CD4-positive, alpha-beta memory T cell (primary cell): ENCODE measurements around the gene PIP5K1C. TPM values are rescaled to one million over a fixed set of nuclear protein-coding genes. Genes with fewer than 3 reads are reported as not detected.

Experiments used
- CTCF ChIA-PET: fragments of 350-600 bp; sonication (Branson Sonifier 250); formaldehyde crosslinking; loops from one replicate; lab custom pipeline; 2021; ENCODE audit warnings: inconsistent platforms; ENCODE audit not compliant: partially characterized antibody; lab: Charles Lee
- POLR2A ChIA-PET: fragments of 350-600 bp; sonication (Branson Sonifier 250); formaldehyde crosslinking; loops from one replicate; lab custom pipeline; 2021; ENCODE audit not compliant: partially characterized antibody; lab: Charles Lee
- DNase-seq, 5 donors: peaks; one replicate each; pipeline versions ENCODE4 v3.0.0 to v3.0.0-alpha.2; 2020 to 2022; ENCODE audit warnings: mixed read lengths in 1 of 5
- H3K27ac ChIP-seq: one replicate; pipeline ENCODE4 v1.7.0; 2013; ENCODE audit warnings: low read depth, low read length
- H3K27me3 ChIP-seq: 2 replicates; pipeline ENCODE4 v1.7.0; 2013; ENCODE audit warnings: mild to moderate bottlenecking, low read length, moderate library complexity; ENCODE audit not compliant: insufficient read depth
- H3K36me3 ChIP-seq: 2 replicates; pipeline ENCODE4 v1.7.0; 2013; ENCODE audit warnings: mild to moderate bottlenecking, low read length, moderate library complexity; ENCODE audit not compliant: insufficient read depth
- H3K4me1 ChIP-seq: 2 replicates; pipeline ENCODE4 v1.7.0; 2013; ENCODE audit warnings: mild to moderate bottlenecking, low read length, moderate library complexity; ENCODE audit not compliant: insufficient read depth
- H3K4me3 ChIP-seq, 2 donors: one replicate each; pipeline ENCODE4 v1.7.0; 2013; ENCODE audit warnings: low read length in 2 of 2, mild to moderate bottlenecking in 1 of 2
- H3K9me3 ChIP-seq, 2 donors: one replicate each; pipeline ENCODE4 v1.7.0; 2013; ENCODE audit warnings: low read length in 2 of 2, control low read depth in 1 of 2; ENCODE audit not compliant: control insufficient read depth in 1 of 2
- H3K27ac Mint-ChIP-seq, 7 donors: one replicate each; pipeline ENCODE4 v1.8.0; 2020 to 2021; ENCODE audit warnings: mixed read lengths in 7 of 7, mild to moderate bottlenecking in 6 of 7, inconsistent platforms in 3 of 7, moderate library complexity in 3 of 7
- H3K27me3 Mint-ChIP-seq, 2 donors: one replicate each; pipeline ENCODE4 v1.8.0; 2020 to 2021; ENCODE audit warnings: mixed read lengths in 2 of 2
- H3K36me3 Mint-ChIP-seq, 2 donors: one replicate each; pipeline ENCODE4 v1.8.0; 2020 to 2021; ENCODE audit warnings: mixed read lengths in 2 of 2, inconsistent platforms in 1 of 2, mild to moderate bottlenecking in 1 of 2
- H3K4me1 Mint-ChIP-seq, 4 donors: one replicate each; pipeline ENCODE4 v1.8.0; 2020 to 2021; ENCODE audit warnings: mixed read lengths in 4 of 4, mild to moderate bottlenecking in 1 of 4
- H3K4me3 Mint-ChIP-seq, 8 donors: one replicate each; pipeline ENCODE4 v1.8.0; 2020 to 2021; ENCODE audit warnings: mixed read lengths in 8 of 8, mild to moderate bottlenecking in 7 of 8, moderate library complexity in 6 of 8, inconsistent platforms in 3 of 8
- H3K9me3 Mint-ChIP-seq, 8 donors: one replicate each; pipeline ENCODE4 v1.8.0; 2020 to 2021; ENCODE audit warnings: mixed read lengths in 8 of 8, mild to moderate bottlenecking in 5 of 8, inconsistent platforms in 3 of 8, moderate library complexity in 1 of 8
- intact Hi-C: fragments of 100-400 bp; cut with micrococcal nuclease; formaldehyde crosslinking; loops from one replicate; pipeline ENCODE4 v1.15.1; 2023
- polyA plus RNA-seq, 2 donors: library from polyadenylated mRNA; unstranded; fragments of 300-500 nt; fragmentation: Illumina TruSeq; gene quantifications; one replicate each; pipeline ENCODE4 v1.2.3, GENCODE V29; 2021
- total RNA-seq, 2 experiments: library from RNA; stranded (reverse); gene quantifications; one replicate each; pipeline ENCODE4 v1.2.3, GENCODE V29; 2021

Gene PIP5K1C
- total and polyA plus RNA-seq, 4 experiments from 2014 or later, result 1.7 to 29.7 (median 23.7) TPM

GRCh38 chr19:3672993-3673392 is 27.3 kb downstream of the PIP5K1C start:
- Histone ChIP-seq H3K4me3 (no peak overlapping the region), H3K27ac (no peak overlapping the region), H3K9me3 (no peaks in the 10 kb centered on the region), H3K36me3 (no peaks in the 10 kb centered on the region), H3K27me3 (no peaks in the 10 kb centered on the region), H3K4me1 (peaks cover 13% of the 10 kb centered on the region)
- Mint-ChIP-seq H3K4me1 (peaks cover 7 to 28% (median 18%) of the 10 kb centered on the region in 4 donors), H3K4me3 (no peak overlapping the region), H3K27me3 (no peaks in the 10 kb centered on the region), H3K9me3 (no peaks in the 10 kb centered on the region), H3K36me3 (peaks cover 0 to 3% of the 10 kb centered on the region in 2 donors), H3K27ac (peak overlapping the region in 2 of 7 donors; percentile 56 to 74)
- ChIA-PET POLR2A (interaction anchor here (0.8 to 1.8 kb wide), 2 partner anchors 15 to 17 kb away, joined by 3 to 4 read pairs; no protein-coding TSS in a partner anchor), CTCF (interaction anchor here (1.5 kb wide), 1 partner anchor 17 kb away, joined by 3 read pairs; no protein-coding TSS in a partner anchor)
- DNase-seq, result peak in 1 of 5 donors; percentile 27
- intact Hi-C loops, result no loop called here

- Histone ChIP-seq H3K9me3 (no peaks in the 10 kb centered on the region), H3K27me3 (no peaks in the 10 kb centered on the region), H3K27ac (no peak overlapping the region), H3K4me3 (no peak overlapping the region), H3K36me3 (no peaks in the 10 kb centered on the region), H3K4me1 (peaks cover 13% of the 10 kb centered on the region)
- Mint-ChIP-seq H3K9me3 (no peaks in the 10 kb centered on the region), H3K27ac (peak overlapping the region in 1 of 7 donors; percentile 68), H3K36me3 (peaks cover 0 to 3% of the 10 kb centered on the region in 2 donors), H3K4me1 (peaks cover 7 to 28% (median 18%) of the 10 kb centered on the region in 4 donors), H3K4me3 (no peak overlapping the region), H3K27me3 (no peaks in the 10 kb centered on the region)
- POLR2A ChIA-PET, result interaction anchor here (1.8 kb wide), 1 partner anchor 16 kb away, joined by 4 read pairs; no protein-coding TSS in a partner anchor
- intact Hi-C loops, result no loop called here
- CTCF ChIA-PET, result interaction anchor here (1.5 kb wide), 1 partner anchor 18 kb away, joined by 3 read pairs; no protein-coding TSS in a partner anchor
- DNase-seq, result no peak
Measured at GRCh38 chr19:3672575-3672948, 27.7 kb downstream of the PIP5K1C start.

GRCh38 chr19:3671680-3672574 is 28.3 kb downstream of the PIP5K1C start:
- no peak overlapping the region for H3K27ac ChIP-seq
- no peaks in the 10 kb centered on the region for H3K27me3 ChIP-seq
- H3K36me3 ChIP-seq, result no peaks in the 10 kb centered on the region
- no peaks in the 10 kb centered on the region for H3K9me3 Mint-ChIP-seq
- peaks cover 6 to 28% (median 17%) of the 10 kb centered on the region in 4 donors for H3K4me1 Mint-ChIP-seq
- no peaks in the 10 kb centered on the region for H3K9me3 ChIP-seq
- peak overlapping the region in 3 of 8 donors; percentile 17 to 61 (median 43) for H3K4me3 Mint-ChIP-seq
- POLR2A ChIA-PET, result interaction anchor here (0.7 to 1.8 kb wide), 3 partner anchors 15 to 26 kb away, joined by 3 to 4 read pairs (median 4); no protein-coding TSS in a partner anchor
- no peak overlapping the region for H3K4me3 ChIP-seq
- H3K27ac Mint-ChIP-seq, result peak overlapping the region in 2 of 7 donors; percentile 48 to 51
- H3K36me3 Mint-ChIP-seq, result peaks cover 0 to 3% of the 10 kb centered on the region in 2 donors
- CTCF ChIA-PET, result no interaction called here
- intact Hi-C loops, result no loop called here
- DNase-seq, result peak in 1 of 5 donors; percentile 28
- H3K27me3 Mint-ChIP-seq, result no peaks in the 10 kb centered on the region
- peaks cover 13% of the 10 kb centered on the region for H3K4me1 ChIP-seq

GRCh38 chr19:3670796-3671679 is 29.2 kb downstream of the PIP5K1C start:
- Histone ChIP-seq H3K27ac (no peak overlapping the region), H3K9me3 (no peaks in the 10 kb centered on the region), H3K27me3 (no peaks in the 10 kb centered on the region), H3K36me3 (no peaks in the 10 kb centered on the region), H3K4me1 (peaks cover 16% of the 10 kb centered on the region), H3K4me3 (no peak overlapping the region)
- H3K36me3 Mint-ChIP-seq, result peaks cover 0 to 6% of the 10 kb centered on the region in 2 donors
- no peaks in the 10 kb centered on the region for H3K27me3 Mint-ChIP-seq
- H3K4me3 Mint-ChIP-seq, result peak overlapping the region in 3 of 8 donors; percentile 2 to 17 (median 10)
- DNase-seq, result peak in 1 of 5 donors; percentile 25
- H3K4me1 Mint-ChIP-seq, result peaks cover 8 to 32% (median 21%) of the 10 kb centered on the region in 4 donors
- ChIA-PET CTCF (no interaction called here), POLR2A (interaction anchor here (1.8 kb wide), 1 partner anchor 17 kb away, joined by 4 read pairs; no protein-coding TSS in a partner anchor)
- intact Hi-C loops, result no loop called here
- no peaks in the 10 kb centered on the region for H3K9me3 Mint-ChIP-seq
- peak overlapping the region in 5 of 7 donors; percentile 29 to 74 (median 51) for H3K27ac Mint-ChIP-seq

- ChIA-PET POLR2A (no interaction called here), CTCF (interaction anchor here (5.3 kb wide), 1 partner anchor 33 kb away, joined by 36 read pairs; no protein-coding TSS in a partner anchor)
- Mint-ChIP-seq H3K36me3 (peaks cover 0 to 8% of the 10 kb centered on the region in 2 donors), H3K27ac (peak overlapping the region in 1 of 7 donors; percentile 35), H3K4me1 (peaks cover 8 to 32% (median 20%) of the 10 kb centered on the region in 4 donors), H3K4me3 (no peak overlapping the region), H3K27me3 (no peaks in the 10 kb centered on the region), H3K9me3 (no peaks in the 10 kb centered on the region)
- Histone ChIP-seq H3K9me3 (no peaks in the 10 kb centered on the region), H3K27me3 (no peaks in the 10 kb centered on the region), H3K27ac (no peak overlapping the region), H3K4me1 (peaks cover 22% of the 10 kb centered on the region), H3K4me3 (no peak overlapping the region), H3K36me3 (no peaks in the 10 kb centered on the region)
- intact Hi-C loops, result no loop called here
- DNase-seq, result no peak
Measured at GRCh38 chr19:3669947-3670795, 30.1 kb downstream of the PIP5K1C start.
